Mesangial cell (primary cell): ENCODE measurements around the gene HMGN1. TPM values are rescaled to one million over a fixed set of nuclear protein-coding genes. Genes with fewer than 3 reads are reported as not detected.

Experiments used
- total RNA-seq: library from RNA; depleted of rRNA; stranded (reverse); fragments of >200 nt; gene quantifications from 2 replicates; pipeline ENCODE4 v1.2.3, GENCODE V29; 2015

Gene HMGN1, protein sequence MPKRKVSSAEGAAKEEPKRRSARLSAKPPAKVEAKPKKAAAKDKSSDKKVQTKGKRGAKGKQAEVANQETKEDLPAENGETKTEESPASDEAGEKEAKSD
- 115 and 205 TPM in 2 replicates for total RNA-seq

DNA sequence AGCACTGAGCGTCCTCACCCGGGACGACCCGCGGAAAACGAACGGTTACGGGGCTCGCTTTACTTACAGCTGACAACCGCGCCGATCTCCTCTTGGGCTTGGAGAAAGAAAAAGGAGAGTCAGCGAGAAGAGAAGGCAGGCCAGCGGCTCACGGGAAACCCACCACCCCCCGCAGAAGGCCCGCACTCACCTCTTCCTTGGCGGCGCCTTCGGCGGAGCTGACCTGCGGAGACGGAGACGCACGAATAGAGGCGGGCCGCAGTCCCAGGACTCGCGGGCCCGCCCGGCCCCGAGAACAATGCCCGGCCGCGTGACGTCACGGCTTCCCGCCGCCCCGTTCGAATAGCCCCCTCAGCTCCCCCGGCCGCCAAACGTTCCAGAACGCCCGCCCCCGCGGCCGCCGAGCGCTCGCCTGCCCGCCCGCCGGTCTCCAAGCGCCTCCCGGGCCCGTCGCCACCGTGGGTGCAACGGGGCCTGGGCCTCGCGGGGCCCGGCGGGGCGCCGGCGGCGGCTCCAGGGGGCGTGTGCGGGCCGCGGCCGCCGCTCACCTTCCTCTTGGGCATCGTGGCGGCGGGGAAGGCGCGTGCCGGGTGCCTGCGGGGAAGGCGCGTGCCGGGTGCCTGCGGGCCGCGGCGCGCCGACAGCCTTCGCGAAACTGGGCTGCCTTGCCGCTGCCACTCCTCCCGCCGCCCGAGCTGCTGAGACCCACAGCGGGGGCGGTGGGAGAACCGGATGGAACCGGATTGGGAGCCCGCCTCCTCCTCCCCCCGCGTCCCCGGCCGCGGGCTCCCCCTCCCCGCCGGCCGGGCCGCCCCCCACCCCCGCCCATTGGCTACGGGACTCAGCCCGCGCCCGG lies at the start of gene HMGN1:
Gene HMGN1, minus strand, starts transcription at position 734 of the 856 bp plus-strand sequence. Its CDS starts 171 bp downstream, at position 563.

GRCh38 chr21:39313571-39314142 lies 35.2 kb downstream of the HMGN1 start, which contains the start of gene BRWD1:
BRWD1 (minus strand) TSS chr21:39313632; CDS start chr21:39313491, 141 bp downstream.

Other genes with a start within 250 kb of the HMGN1 start
- gene PSMG1, start 165.6 kb downstream of the HMGN1 start, total RNA-seq, result 33.2 and 71.4 TPM in 2 replicates
- 11.7 and 22.3 TPM in 2 replicates for gene BRWD1, start 35.5 kb downstream of the HMGN1 start, total RNA-seq
- gene LCA5L, start 96.7 kb upstream of the HMGN1 start, total RNA-seq, result 0.16 and 3.8 TPM in 2 replicates
- gene SH3BGR, start 102.9 kb upstream of the HMGN1 start, total RNA-seq, result 0.65 and 2.7 TPM in 2 replicates